Adrenal gland (tissue), 5 donors: ENCODE data around the gene PRIMA1.

Experiments used
- CTCF ChIP-seq, 6 experiments: fragments of 450-650 bp in 4 of 6; fragments of 200-600 bp in 2 of 6; sonication (generic) in 1 of 6; IDR thresholded peaks; 1 replicate in 5 of 6; 2 replicates in 1 of 6; pipeline versions ENCODE4 v1.5.1 to v1.8.0; 2016 to 2021; ENCODE audit warnings: antibody characterized with exemption in 6 of 6, mild to moderate bottlenecking in 2 of 6, moderate library complexity in 1 of 6
- POLR2A ChIP-seq, 2 donors: fragments of 450-650 bp; IDR thresholded peaks; one replicate each; pipeline ENCODE4 v1.6.1; 2017; ENCODE audit warnings: antibody characterized with exemption in 2 of 2, mild to moderate bottlenecking in 2 of 2, moderate library complexity in 1 of 2
- donor health status: DM: no; HTN: no; CAD: no.

DNA sequence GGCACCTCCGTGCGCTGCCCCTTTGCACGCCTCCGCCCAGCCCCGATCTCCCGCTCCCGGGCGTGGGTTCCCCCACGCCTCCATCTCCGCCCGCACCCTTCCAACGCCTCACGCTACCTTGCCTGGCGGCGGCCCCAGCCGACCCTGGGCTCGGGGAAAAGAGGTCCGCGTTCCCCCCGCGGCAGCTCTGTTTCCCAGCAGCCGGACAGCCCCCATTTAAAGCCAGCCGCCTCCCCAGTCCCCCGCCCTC, at the start of gene PRIMA1:
- TF ChIP-seq POLR2A (IDR thresholded peaks at IDR 0.05) (no peak), CTCF (IDR thresholded peaks at IDR 0.05) (no peak)
